B cell (primary cell): ENCODE results near the gene PRDM4.

ENCODE experiments used
- EZH2 ChIP-seq: IDR thresholded peaks from 2 replicates; pipeline ENCODE4 v1.6.1; 2012; ENCODE audit warnings: borderline replicate concordance, low read depth, mild to moderate bottlenecking, moderate library complexity, low read length; ENCODE audit not compliant: insufficient read depth, poor library complexity, severe bottlenecking
- TF ChIP-seq, protein P1 (sequence below): fragments of 200-600 bp; IDR thresholded peaks from one replicate; pipeline ENCODE4 v1.8.0; 2022; ENCODE audit warnings: antibody characterized with exemption, mild to moderate bottlenecking

DNA sequence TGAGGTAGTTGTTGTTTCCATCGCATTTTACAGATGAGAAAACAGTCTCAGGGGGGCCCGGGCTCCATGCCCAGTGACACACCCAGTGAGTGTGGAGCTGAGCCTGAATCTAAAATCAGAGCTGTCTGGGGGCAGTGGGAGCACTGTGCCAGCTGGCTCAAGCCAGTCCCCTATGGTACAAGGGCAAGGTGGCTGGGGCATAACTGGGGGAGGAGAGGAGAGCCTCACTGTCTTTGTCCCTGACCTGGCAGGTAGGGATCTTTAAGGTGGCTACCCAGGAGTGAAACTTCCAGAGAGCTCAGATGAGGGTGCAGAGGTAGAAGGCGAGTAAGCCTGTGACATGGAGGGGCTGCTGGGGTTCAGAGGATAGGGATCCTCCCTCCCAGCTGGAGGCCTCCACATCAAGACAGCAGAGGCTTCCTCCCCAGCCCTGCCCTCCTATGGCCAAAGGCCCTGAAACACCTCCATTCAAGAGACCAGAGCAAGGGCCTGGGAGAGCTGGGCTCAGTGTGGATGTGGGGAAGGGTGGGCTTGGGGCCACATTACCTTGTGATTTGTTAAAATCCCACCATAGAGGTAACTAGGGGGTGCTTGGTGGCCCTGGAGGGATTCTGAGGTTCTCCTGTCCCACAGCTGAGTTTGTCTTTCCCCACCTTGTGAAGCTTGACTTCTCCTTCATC is 46.7 kb upstream of the PRDM4 start:
- TF ChIP-seq, protein P1, sequence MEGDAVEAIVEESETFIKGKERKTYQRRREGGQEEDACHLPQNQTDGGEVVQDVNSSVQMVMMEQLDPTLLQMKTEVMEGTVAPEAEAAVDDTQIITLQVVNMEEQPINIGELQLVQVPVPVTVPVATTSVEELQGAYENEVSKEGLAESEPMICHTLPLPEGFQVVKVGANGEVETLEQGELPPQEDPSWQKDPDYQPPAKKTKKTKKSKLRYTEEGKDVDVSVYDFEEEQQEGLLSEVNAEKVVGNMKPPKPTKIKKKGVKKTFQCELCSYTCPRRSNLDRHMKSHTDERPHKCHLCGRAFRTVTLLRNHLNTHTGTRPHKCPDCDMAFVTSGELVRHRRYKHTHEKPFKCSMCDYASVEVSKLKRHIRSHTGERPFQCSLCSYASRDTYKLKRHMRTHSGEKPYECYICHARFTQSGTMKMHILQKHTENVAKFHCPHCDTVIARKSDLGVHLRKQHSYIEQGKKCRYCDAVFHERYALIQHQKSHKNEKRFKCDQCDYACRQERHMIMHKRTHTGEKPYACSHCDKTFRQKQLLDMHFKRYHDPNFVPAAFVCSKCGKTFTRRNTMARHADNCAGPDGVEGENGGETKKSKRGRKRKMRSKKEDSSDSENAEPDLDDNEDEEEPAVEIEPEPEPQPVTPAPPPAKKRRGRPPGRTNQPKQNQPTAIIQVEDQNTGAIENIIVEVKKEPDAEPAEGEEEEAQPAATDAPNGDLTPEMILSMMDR, result no peak
- no peak for TF ChIP-seq EZH2
